ENCODE data around the gene ADCY5.

The ADCY5 gene

GRCh38 chr3:123261666-123262065 is 187.2 kb downstream of the ADCY5 start:
- Histone ChIP-seq H3K27ac (ENCODE audit: low read depth, low read length) (no peak overlapping the region), H4K5ac (ENCODE audit: low read length) (no peak overlapping the region), H3K56ac (ENCODE audit: low read length) (no peak overlapping the region), H3K4ac (ENCODE audit: low read depth, low read length) (no peak overlapping the region), H3K79me1 (ENCODE audit: low read length) (no peaks in the 10 kb centered on the region), H2BK15ac (replicated peaks; ENCODE audit: low read depth) (no peak overlapping the region), H3K9ac (ENCODE audit: low read length) (no peak overlapping the region), H3K4me2 (ENCODE audit: low read length) (no peak overlapping the region), H2BK120ac (ENCODE audit: low read depth, low read length) (no peak overlapping the region), H3K4me1 (ENCODE audit: control insufficient read depth, low read depth, low read length) (peaks cover 2% of the 10 kb centered on the region), H3K18ac (ENCODE audit: low read length) (no peak overlapping the region), H3K79me2 (ENCODE audit: control insufficient read depth, insufficient read depth, low read length) (no peaks in the 10 kb centered on the region), H4K8ac (ENCODE audit: low read depth, low read length) (no peak overlapping the region), H3K23ac (ENCODE audit: low read length) (no peak overlapping the region), H2BK5ac (ENCODE audit: low read length) (no peak overlapping the region), H3K36me3 (ENCODE audit: control insufficient read depth, insufficient read depth, low read length) (no peaks in the 10 kb centered on the region), H2AK5ac (ENCODE audit: low read length) (no peak overlapping the region), H3K4me3 (ENCODE audit: low read length) (no peak overlapping the region), H3K27me3 (ENCODE audit: insufficient read depth, low read length, poor library complexity) (no peaks in the 10 kb centered on the region)
- no CpG with 5 or more reads among the region's 3 CpGs for WGBS (ENCODE audit: extremely low coverage, insufficient coverage, low lambda C conversion rate)
- no peak for DNase-seq

GRCh38 chr3:123258811-123259420 is 190.0 kb downstream of the ADCY5 start:
- Histone ChIP-seq H3K27ac (ENCODE audit: low read depth, low read length) (no peak overlapping the region), H3K4ac (ENCODE audit: low read depth, low read length) (no peak overlapping the region), H4K8ac (ENCODE audit: low read depth, low read length) (no peak overlapping the region), H3K79me1 (ENCODE audit: low read length) (no peaks in the 10 kb centered on the region), H3K9ac (ENCODE audit: low read length) (no peak overlapping the region), H3K18ac (ENCODE audit: low read length) (no peak overlapping the region), H2BK120ac (ENCODE audit: low read depth, low read length) (no peak overlapping the region), H3K4me3 (ENCODE audit: low read length) (no peak overlapping the region), H3K56ac (ENCODE audit: low read length) (no peak overlapping the region), H2AK5ac (ENCODE audit: low read length) (no peak overlapping the region), H3K27me3 (ENCODE audit: insufficient read depth, low read length, poor library complexity) (no peaks in the 10 kb centered on the region), H3K4me2 (ENCODE audit: low read length) (no peak overlapping the region), H3K4me1 (ENCODE audit: control insufficient read depth, low read depth, low read length) (peaks cover 2% of the 10 kb centered on the region), H3K36me3 (ENCODE audit: control insufficient read depth, insufficient read depth, low read length) (no peaks in the 10 kb centered on the region), H2BK15ac (replicated peaks; ENCODE audit: low read depth) (no peak overlapping the region), H2BK5ac (ENCODE audit: low read length) (no peak overlapping the region), H4K5ac (ENCODE audit: low read length) (no peak overlapping the region), H3K79me2 (ENCODE audit: control insufficient read depth, insufficient read depth, low read length) (no peaks in the 10 kb centered on the region), H3K23ac (ENCODE audit: low read length) (no peak overlapping the region)
- no peak for DNase-seq
- no CpG with 5 or more reads among the region's 3 CpGs for WGBS (ENCODE audit: extremely low coverage, insufficient coverage, low lambda C conversion rate)

- no peak for DNase-seq
- Histone ChIP-seq H3K36me3 (ENCODE audit: control insufficient read depth, insufficient read depth, low read length) (no peaks in the 10 kb centered on the region), H3K4me2 (ENCODE audit: low read length) (no peak overlapping the region), H2BK5ac (ENCODE audit: low read length) (no peak overlapping the region), H2BK120ac (ENCODE audit: low read depth, low read length) (no peak overlapping the region), H3K4me3 (ENCODE audit: low read length) (no peak overlapping the region), H3K79me1 (ENCODE audit: low read length) (no peaks in the 10 kb centered on the region), H3K18ac (ENCODE audit: low read length) (no peak overlapping the region), H3K4ac (ENCODE audit: low read depth, low read length) (no peak overlapping the region), H3K27me3 (ENCODE audit: insufficient read depth, low read length, poor library complexity) (no peaks in the 10 kb centered on the region), H4K8ac (ENCODE audit: low read depth, low read length) (no peak overlapping the region), H3K27ac (ENCODE audit: low read depth, low read length) (no peak overlapping the region), H3K23ac (ENCODE audit: low read length) (no peak overlapping the region), H3K56ac (ENCODE audit: low read length) (no peak overlapping the region), H3K9ac (ENCODE audit: low read length) (no peak overlapping the region), H3K79me2 (ENCODE audit: control insufficient read depth, insufficient read depth, low read length) (no peaks in the 10 kb centered on the region), H2BK15ac (replicated peaks; ENCODE audit: low read depth) (no peak overlapping the region), H3K4me1 (ENCODE audit: control insufficient read depth, low read depth, low read length) (peaks cover 2% of the 10 kb centered on the region), H4K5ac (ENCODE audit: low read length) (no peak overlapping the region), H2AK5ac (ENCODE audit: low read length) (no peak overlapping the region)
These were observed 190.5 kb downstream of the ADCY5 start for GRCh38 chr3:123258359-123258758.

GRCh38 chr3:123256256-123256655 is 192.6 kb downstream of the ADCY5 start:
- H2AK5ac ChIP-seq (ENCODE audit: low read length) = no peak overlapping the region
- no peaks in the 10 kb centered on the region for H3K27me3 ChIP-seq (ENCODE audit: insufficient read depth, low read length, poor library complexity)
- H3K4me3 ChIP-seq (ENCODE audit: low read length) = no peak overlapping the region
- no peak overlapping the region for H2BK15ac ChIP-seq (replicated peaks; ENCODE audit: low read depth)
- H3K56ac ChIP-seq (ENCODE audit: low read length) = no peak overlapping the region
- no peaks in the 10 kb centered on the region for H3K79me2 ChIP-seq (ENCODE audit: control insufficient read depth, insufficient read depth, low read length)
- H3K18ac ChIP-seq (ENCODE audit: low read length) = no peak overlapping the region
- H4K8ac ChIP-seq (ENCODE audit: low read depth, low read length) = no peak overlapping the region
- H3K27ac ChIP-seq (ENCODE audit: low read depth, low read length) = no peak overlapping the region
- no peak overlapping the region for H3K9ac ChIP-seq (ENCODE audit: low read length)
- no peaks in the 10 kb centered on the region for H3K36me3 ChIP-seq (ENCODE audit: control insufficient read depth, insufficient read depth, low read length)
- no peak overlapping the region for H2BK120ac ChIP-seq (ENCODE audit: low read depth, low read length)
- H3K4me1 ChIP-seq (ENCODE audit: control insufficient read depth, low read depth, low read length) = peaks cover 9% of the 10 kb centered on the region
- H3K4me2 ChIP-seq (ENCODE audit: low read length) = no peak overlapping the region
- no peak overlapping the region for H2BK5ac ChIP-seq (ENCODE audit: low read length)
- H3K23ac ChIP-seq (ENCODE audit: low read length) = no peak overlapping the region
- WGBS (ENCODE audit: extremely low coverage, insufficient coverage, low lambda C conversion rate) = no CpG with 5 or more reads among the region's 2 CpGs
- no peak overlapping the region for H4K5ac ChIP-seq (ENCODE audit: low read length)
- H3K4ac ChIP-seq (ENCODE audit: low read depth, low read length) = no peak overlapping the region
- no peak for DNase-seq
- no peaks in the 10 kb centered on the region for H3K79me1 ChIP-seq (ENCODE audit: low read length)

- no peaks in the 10 kb centered on the region for H3K36me3 ChIP-seq (ENCODE audit: control insufficient read depth, insufficient read depth, low read length)
- no CpG with 5 or more reads among the region's 3 CpGs for WGBS (ENCODE audit: extremely low coverage, insufficient coverage, low lambda C conversion rate)
- DNase-seq = no peak
These were observed 202.0 kb downstream of the ADCY5 start for GRCh38 chr3:123246866-123247265.

GRCh38 chr3:123244128-123244527 is 204.8 kb downstream of the ADCY5 start:
- no peaks in the 10 kb centered on the region for H3K27me3 ChIP-seq (ENCODE audit: insufficient read depth, low read length, poor library complexity)
- no peak overlapping the region for H3K9ac ChIP-seq (ENCODE audit: low read length)
- no peak overlapping the region for H3K56ac ChIP-seq (ENCODE audit: low read length)
- H3K4me3 ChIP-seq (ENCODE audit: low read length) = no peak overlapping the region
- no peaks in the 10 kb centered on the region for H3K79me2 ChIP-seq (ENCODE audit: control insufficient read depth, insufficient read depth, low read length)
- H4K8ac ChIP-seq (ENCODE audit: low read depth, low read length) = no peak overlapping the region
- WGBS (ENCODE audit: extremely low coverage, insufficient coverage, low lambda C conversion rate) = 100% methylated on average over 2 of the region's 4 CpGs
- H3K79me1 ChIP-seq (ENCODE audit: low read length) = no peaks in the 10 kb centered on the region
- H3K4me2 ChIP-seq (ENCODE audit: low read length) = no peak overlapping the region
- H3K18ac ChIP-seq (ENCODE audit: low read length) = no peak overlapping the region
- DNase-seq = no peak
- H3K27ac ChIP-seq (ENCODE audit: low read depth, low read length) = no peak overlapping the region
- H2BK120ac ChIP-seq (ENCODE audit: low read depth, low read length) = no peak overlapping the region
- H3K4me1 ChIP-seq (ENCODE audit: control insufficient read depth, low read depth, low read length) = peaks cover 2% of the 10 kb centered on the region
- H3K36me3 ChIP-seq (ENCODE audit: control insufficient read depth, insufficient read depth, low read length) = no peaks in the 10 kb centered on the region
- no peak overlapping the region for H2BK15ac ChIP-seq (replicated peaks; ENCODE audit: low read depth)
- H3K4ac ChIP-seq (ENCODE audit: low read depth, low read length) = no peak overlapping the region
- no peak overlapping the region for H2AK5ac ChIP-seq (ENCODE audit: low read length)
- no peak overlapping the region for H4K5ac ChIP-seq (ENCODE audit: low read length)
- no peak overlapping the region for H2BK5ac ChIP-seq (ENCODE audit: low read length)
- H3K23ac ChIP-seq (ENCODE audit: low read length) = no peak overlapping the region

More at GRCh38 chr3:123246866-123247265, 202.0 kb downstream of the ADCY5 start:
- no peak overlapping the region for H3K4me3 ChIP-seq (ENCODE audit: low read length)
- no peaks in the 10 kb centered on the region for H3K27me3 ChIP-seq (ENCODE audit: insufficient read depth, low read length, poor library complexity)
- H2BK120ac ChIP-seq (ENCODE audit: low read depth, low read length) = no peak overlapping the region
- H3K23ac ChIP-seq (ENCODE audit: low read length) = no peak overlapping the region
- no peak overlapping the region for H3K4ac ChIP-seq (ENCODE audit: low read depth, low read length)
- H3K27ac ChIP-seq (ENCODE audit: low read depth, low read length) = no peak overlapping the region
- no peak overlapping the region for H4K5ac ChIP-seq (ENCODE audit: low read length)
- H2BK5ac ChIP-seq (ENCODE audit: low read length) = no peak overlapping the region
- no peak overlapping the region for H3K9ac ChIP-seq (ENCODE audit: low read length)
- no peak overlapping the region for H4K8ac ChIP-seq (ENCODE audit: low read depth, low read length)
- no peak overlapping the region for H3K56ac ChIP-seq (ENCODE audit: low read length)
- H3K4me1 ChIP-seq (ENCODE audit: control insufficient read depth, low read depth, low read length) = peaks cover 7% of the 10 kb centered on the region
- H2AK5ac ChIP-seq (ENCODE audit: low read length) = no peak overlapping the region
- no peaks in the 10 kb centered on the region for H3K79me2 ChIP-seq (ENCODE audit: control insufficient read depth, insufficient read depth, low read length)
- no peak overlapping the region for H2BK15ac ChIP-seq (replicated peaks; ENCODE audit: low read depth)
- no peak overlapping the region for H3K4me2 ChIP-seq (ENCODE audit: low read length)
- no peaks in the 10 kb centered on the region for H3K79me1 ChIP-seq (ENCODE audit: low read length)
- no peak overlapping the region for H3K18ac ChIP-seq (ENCODE audit: low read length)
